Astrocyte (in vitro differentiated cells and primary cell): ENCODE data around the gene TPX2.

Experiments used
- EZH2 ChIP-seq: IDR thresholded peaks from 2 replicates; pipeline ENCODE4 v1.6.1; 2012; ENCODE audit warnings: mild to moderate bottlenecking, low read length, inconsistent platforms; ENCODE audit not compliant: insufficient read depth
- TF ChIP-seq, protein P1 (sequence below): IDR thresholded peaks from 2 replicates; pipeline ENCODE4 v1.5.1; 2011; ENCODE audit warnings: low read depth, mild to moderate bottlenecking, inconsistent platforms, low read length, moderate library complexity; ENCODE audit not compliant: insufficient read depth

DNA sequence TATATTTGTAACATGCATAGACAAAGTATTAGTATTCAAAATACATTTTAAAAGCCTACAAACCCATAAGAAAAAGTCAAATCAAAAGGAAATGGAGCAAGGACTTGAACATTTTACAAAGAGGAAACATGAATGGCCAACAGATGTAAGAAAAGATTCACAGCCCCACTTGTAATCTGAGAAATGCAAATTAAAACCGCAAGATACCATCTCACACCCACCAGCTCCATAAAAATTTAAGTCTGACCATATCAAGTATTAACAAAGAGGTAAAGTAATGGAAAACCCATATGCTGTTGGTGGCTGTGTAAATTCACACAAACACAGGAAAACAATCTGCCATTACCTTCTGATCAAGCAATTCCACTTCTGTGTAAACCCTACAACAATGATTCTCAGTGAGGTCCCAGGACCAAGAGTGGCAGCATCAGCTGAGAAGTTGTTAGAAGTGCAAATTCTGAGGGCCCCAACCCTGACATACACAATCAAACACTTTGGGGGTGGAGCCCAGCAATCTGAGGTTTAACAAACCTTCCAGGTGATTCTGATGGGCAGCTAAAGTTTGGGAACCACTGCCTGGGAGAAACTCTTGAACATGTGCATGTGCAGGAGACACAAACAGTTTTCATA is 47.3 kb upstream of the TPX2 start:
- TF ChIP-seq, protein P1, sequence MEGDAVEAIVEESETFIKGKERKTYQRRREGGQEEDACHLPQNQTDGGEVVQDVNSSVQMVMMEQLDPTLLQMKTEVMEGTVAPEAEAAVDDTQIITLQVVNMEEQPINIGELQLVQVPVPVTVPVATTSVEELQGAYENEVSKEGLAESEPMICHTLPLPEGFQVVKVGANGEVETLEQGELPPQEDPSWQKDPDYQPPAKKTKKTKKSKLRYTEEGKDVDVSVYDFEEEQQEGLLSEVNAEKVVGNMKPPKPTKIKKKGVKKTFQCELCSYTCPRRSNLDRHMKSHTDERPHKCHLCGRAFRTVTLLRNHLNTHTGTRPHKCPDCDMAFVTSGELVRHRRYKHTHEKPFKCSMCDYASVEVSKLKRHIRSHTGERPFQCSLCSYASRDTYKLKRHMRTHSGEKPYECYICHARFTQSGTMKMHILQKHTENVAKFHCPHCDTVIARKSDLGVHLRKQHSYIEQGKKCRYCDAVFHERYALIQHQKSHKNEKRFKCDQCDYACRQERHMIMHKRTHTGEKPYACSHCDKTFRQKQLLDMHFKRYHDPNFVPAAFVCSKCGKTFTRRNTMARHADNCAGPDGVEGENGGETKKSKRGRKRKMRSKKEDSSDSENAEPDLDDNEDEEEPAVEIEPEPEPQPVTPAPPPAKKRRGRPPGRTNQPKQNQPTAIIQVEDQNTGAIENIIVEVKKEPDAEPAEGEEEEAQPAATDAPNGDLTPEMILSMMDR, result no peak
- TF ChIP-seq EZH2, result no peak
